BLaER1 treated with 17β-estradiol and CSF1 and Interleukin-3, amounts not matched to agents 10 nM and 100 nM (cell line): ENCODE results near the gene GTF3C4.

ENCODE experiments used
- H3K27ac ChIP-seq, 11 experiments: shearing (Covaris generic); formaldehyde crosslinking; 2 replicates each; pipeline ENCODE4 v1.8.1; 2022
- H3K27me3 ChIP-seq, 11 experiments: shearing (Covaris generic); formaldehyde crosslinking; 2 replicates each; pipeline ENCODE4 v1.8.1; 2022
- H3K36me3 ChIP-seq, 11 experiments: shearing (Covaris generic); formaldehyde crosslinking; 2 replicates each; pipeline ENCODE4 v1.8.1; 2022
- H3K4me1 ChIP-seq, 10 experiments: shearing (Covaris generic); formaldehyde crosslinking; 2 replicates each; pipeline ENCODE4 v1.8.1; 2022
- H3K4me2 ChIP-seq, 11 experiments: shearing (Covaris generic); formaldehyde crosslinking; 2 replicates each; pipeline ENCODE4 v1.8.1; 2022
- H3K4me3 ChIP-seq, 10 experiments: shearing (Covaris generic); formaldehyde crosslinking; 2 replicates each; pipeline ENCODE4 v1.8.1; 2022
- H3K9ac ChIP-seq, 11 experiments: shearing (Covaris generic); formaldehyde crosslinking; 2 replicates each; pipeline ENCODE4 v1.8.1; 2022
- H3K9me3 ChIP-seq, 11 experiments: shearing (Covaris generic); formaldehyde crosslinking; replicated peaks in 1 of 11; 2 replicates each; pipeline ENCODE4 v1.8.1; 2022
- H4K20me1 ChIP-seq, 11 experiments: shearing (Covaris generic); formaldehyde crosslinking; 2 replicates each; pipeline ENCODE4 v1.8.1; 2022
- Cebpa-rat ChIP-seq, 11 experiments: shearing (Covaris generic); IDR thresholded peaks; 2 replicates each; pipeline ENCODE4 v1.8.1; 2022

Gene GTF3C4

GRCh38 chr9:132631685-132632084 lies 38.6 kb upstream of the GTF3C4 start:
- no peaks in the 10 kb centered on the region for H3K9me3 ChIP-seq
- no peak overlapping the region for H3K27ac ChIP-seq
- H3K4me2 ChIP-seq = no peak overlapping the region
- peaks cover 0 to 66% (median 8%) of the 10 kb centered on the region in 11 experiments; a peak in 12 of 22 replicates for H4K20me1 ChIP-seq
- no peaks in the 10 kb centered on the region for H3K4me1 ChIP-seq
- H3K27me3 ChIP-seq = no peaks in the 10 kb centered on the region
- H3K36me3 ChIP-seq = peaks cover 55 to 100% (median 88%) of the 10 kb centered on the region in 11 experiments
- H3K4me3 ChIP-seq = no peak overlapping the region
- H3K9ac ChIP-seq = no peak overlapping the region
- no peak for TF ChIP-seq Cebpa-rat (IDR thresholded peaks at IDR 0.05)

- no peak overlapping the region for H3K9ac ChIP-seq
- no peak overlapping the region for H3K4me3 ChIP-seq
- no peak overlapping the region for H3K4me2 ChIP-seq
- H4K20me1 ChIP-seq = peaks cover 0 to 71% (median 6%) of the 10 kb centered on the region in 11 experiments; a peak in 12 of 22 replicates
- peaks cover 55 to 100% (median 89%) of the 10 kb centered on the region in 11 experiments for H3K36me3 ChIP-seq
- H3K9me3 ChIP-seq = no peaks in the 10 kb centered on the region
- no peaks in the 10 kb centered on the region for H3K4me1 ChIP-seq
- no peaks in the 10 kb centered on the region for H3K27me3 ChIP-seq
- no peak for TF ChIP-seq Cebpa-rat (IDR thresholded peaks at IDR 0.05)
- no peak overlapping the region for H3K27ac ChIP-seq
Observed at GRCh38 chr9:132632413-132633129, 37.7 kb upstream of the GTF3C4 start.

GRCh38 chr9:132634327-132634726 lies 35.9 kb upstream of the GTF3C4 start:
- Histone ChIP-seq H3K4me2 (no peak overlapping the region), H4K20me1 (peaks cover 0 to 68% (median 5%) of the 10 kb centered on the region in 11 experiments; a peak in 11 of 22 replicates), H3K27ac (no peak overlapping the region), H3K9ac (no peak overlapping the region), H3K27me3 (no peaks in the 10 kb centered on the region), H3K4me3 (no peak overlapping the region), H3K4me1 (no peaks in the 10 kb centered on the region), H3K9me3 (no peaks in the 10 kb centered on the region), H3K36me3 (peaks cover 56 to 100% (median 89%) of the 10 kb centered on the region in 11 experiments)
- TF ChIP-seq Cebpa-rat (IDR thresholded peaks at IDR 0.05) = no peak

- H3K36me3 ChIP-seq = peaks cover 59 to 100% (median 90%) of the 10 kb centered on the region in 11 experiments
Observed at GRCh38 chr9:132637351-132637750, 32.9 kb upstream of the GTF3C4 start.

GRCh38 chr9:132637801-132638200 lies 32.5 kb upstream of the GTF3C4 start:
- no peak overlapping the region for H3K4me3 ChIP-seq
- TF ChIP-seq Cebpa-rat (IDR thresholded peaks at IDR 0.05) = no peak
- no peaks in the 10 kb centered on the region for H3K27me3 ChIP-seq
- no peaks in the 10 kb centered on the region for H3K9me3 ChIP-seq
- H3K4me1 ChIP-seq = no peaks in the 10 kb centered on the region
- no peak overlapping the region for H3K4me2 ChIP-seq
- H3K36me3 ChIP-seq = peaks cover 64 to 100% (median 90%) of the 10 kb centered on the region in 11 experiments
- peaks cover 0 to 66% (median 7%) of the 10 kb centered on the region in 11 experiments; a peak in 12 of 22 replicates for H4K20me1 ChIP-seq
- no peak overlapping the region for H3K9ac ChIP-seq
- no peak overlapping the region for H3K27ac ChIP-seq

More at GRCh38 chr9:132637351-132637750, 32.9 kb upstream of the GTF3C4 start:
- H3K9ac ChIP-seq = no peak overlapping the region
- no peak overlapping the region for H3K4me3 ChIP-seq
- H3K27ac ChIP-seq = no peak overlapping the region
- TF ChIP-seq Cebpa-rat (IDR thresholded peaks at IDR 0.05) = no peak
- H3K9me3 ChIP-seq = no peaks in the 10 kb centered on the region
- no peaks in the 10 kb centered on the region for H3K4me1 ChIP-seq
- peaks cover 0 to 66% (median 8%) of the 10 kb centered on the region in 11 experiments; a peak in 9 of 22 replicates for H4K20me1 ChIP-seq
- no peak overlapping the region for H3K4me2 ChIP-seq
- H3K27me3 ChIP-seq = no peaks in the 10 kb centered on the region

- H3K9me3 ChIP-seq = no peaks in the 10 kb centered on the region
- H3K36me3 ChIP-seq = peaks cover 68 to 100% (median 90%) of the 10 kb centered on the region in 11 experiments
- no peak overlapping the region for H3K27ac ChIP-seq
- no peaks in the 10 kb centered on the region for H3K27me3 ChIP-seq
- peaks cover 0 to 66% (median 7%) of the 10 kb centered on the region in 11 experiments; a peak in 14 of 22 replicates for H4K20me1 ChIP-seq
- no peak overlapping the region for H3K4me3 ChIP-seq
- no peak overlapping the region for H3K4me2 ChIP-seq
- H3K9ac ChIP-seq = no peak overlapping the region
- no peak for TF ChIP-seq Cebpa-rat (IDR thresholded peaks at IDR 0.05)
- H3K4me1 ChIP-seq = no peaks in the 10 kb centered on the region
Observed at GRCh38 chr9:132638240-132638639, 32.0 kb upstream of the GTF3C4 start.

GRCh38 chr9:132639322-132639721 lies 30.9 kb upstream of the GTF3C4 start:
- Histone ChIP-seq H4K20me1 (peaks cover 0 to 64% (median 8%) of the 10 kb centered on the region in 11 experiments; a peak in 14 of 22 replicates), H3K27ac (no peak overlapping the region), H3K27me3 (no peaks in the 10 kb centered on the region), H3K9ac (no peak overlapping the region), H3K4me1 (no peaks in the 10 kb centered on the region), H3K9me3 (no peaks in the 10 kb centered on the region), H3K36me3 (peaks cover 77 to 100% (median 99%) of the 10 kb centered on the region in 11 experiments), H3K4me2 (no peak overlapping the region), H3K4me3 (no peak overlapping the region)
- TF ChIP-seq Cebpa-rat (IDR thresholded peaks at IDR 0.05) = no peak

- TF ChIP-seq Cebpa-rat (IDR thresholded peaks at IDR 0.05) = no peak
- no peaks in the 10 kb centered on the region for H3K4me1 ChIP-seq
Observed at GRCh38 chr9:132641216-132641615, 29.0 kb upstream of the GTF3C4 start.

GRCh38 chr9:132644251-132644650 lies 26.0 kb upstream of the GTF3C4 start:
- Histone ChIP-seq H3K4me3 (no peak overlapping the region), H3K27me3 (no peaks in the 10 kb centered on the region), H3K36me3 (peaks cover 97 to 100% (median 100%) of the 10 kb centered on the region in 11 experiments), H3K9ac (no peak overlapping the region), H3K27ac (no peak overlapping the region), H4K20me1 (peaks cover 0 to 65% (median 8%) of the 10 kb centered on the region in 11 experiments; a peak in 13 of 22 replicates), H3K4me2 (no peak overlapping the region), H3K4me1 (no peaks in the 10 kb centered on the region), H3K9me3 (no peaks in the 10 kb centered on the region)
- no peak for TF ChIP-seq Cebpa-rat (IDR thresholded peaks at IDR 0.05)

More at GRCh38 chr9:132641216-132641615, 29.0 kb upstream of the GTF3C4 start:
- Histone ChIP-seq H3K9me3 (no peaks in the 10 kb centered on the region), H3K9ac (no peak overlapping the region), H3K36me3 (peaks cover 96 to 100% (median 100%) of the 10 kb centered on the region in 11 experiments), H3K4me3 (no peak overlapping the region), H3K27ac (no peak overlapping the region), H4K20me1 (peaks cover 0 to 71% (median 8%) of the 10 kb centered on the region in 11 experiments; a peak in 13 of 22 replicates), H3K27me3 (no peaks in the 10 kb centered on the region), H3K4me2 (no peak overlapping the region)
